ENCODE measurements around the gene VWCE. TPM values are rescaled to one million over a fixed set of nuclear protein-coding genes. Genes with fewer than 3 reads are reported as not detected.

VWCE gene
- polyA plus RNA-seq, 1 donor from 2014 or later, result 9.8 TPM

- H3K9ac ChIP-seq (ENCODE audit: low read length), result no peak overlapping the region
- no peaks in the 10 kb centered on the region for H3K27me3 ChIP-seq (ENCODE audit: insufficient read depth, low read depth, low read length)
- no peak overlapping the region for H2AFZ ChIP-seq (ENCODE audit: low read depth, low read length)
- no peak overlapping the region for H3K4me2 ChIP-seq (ENCODE audit: low read length)
- no peaks in the 10 kb centered on the region for H3K9me2 ChIP-seq (ENCODE audit: insufficient read depth, low read length)
- no peaks in the 10 kb centered on the region for H3K79me2 ChIP-seq (replicated peaks; ENCODE audit: insufficient read depth, low read length)
- no peaks in the 10 kb centered on the region for H3K9me3 ChIP-seq (ENCODE audit: low read length)
- H3K4me3 ChIP-seq (ENCODE audit: low read length), result no peak overlapping the region
- H4K20me1 ChIP-seq (ENCODE audit: insufficient read depth), result no peaks in the 10 kb centered on the region
- H3K36me3 ChIP-seq (ENCODE audit: insufficient read depth, low read length), result no peaks in the 10 kb centered on the region
- no peak overlapping the region for H3K27ac ChIP-seq (ENCODE audit: low read length)
- no peak for TF ChIP-seq SMC3 (conservative IDR thresholded peaks at IDR 0.05; ENCODE audit: poor library complexity)
- no peak for TF ChIP-seq POLR2AphosphoS5 (IDR thresholded peaks at IDR 0.05)
- TF ChIP-seq MXI1 (conservative IDR thresholded peaks at IDR 0.05; ENCODE audit: poor library complexity, severe bottlenecking), result no peak
- TF ChIP-seq RAD21 (conservative IDR thresholded peaks at IDR 0.05), result no peak
- TF ChIP-seq TAF1 (IDR thresholded peaks at IDR 0.05; ENCODE audit: low read depth), result no peak
- no peak for TF ChIP-seq EZH2 (IDR thresholded peaks at IDR 0.05; ENCODE audit: borderline replicate concordance, insufficient read depth, low read length, poor library complexity, severe bottlenecking)
- TF ChIP-seq EP300 (conservative IDR thresholded peaks at IDR 0.05; ENCODE audit: poor library complexity, severe bottlenecking), result no peak
- TF ChIP-seq, protein P1, sequence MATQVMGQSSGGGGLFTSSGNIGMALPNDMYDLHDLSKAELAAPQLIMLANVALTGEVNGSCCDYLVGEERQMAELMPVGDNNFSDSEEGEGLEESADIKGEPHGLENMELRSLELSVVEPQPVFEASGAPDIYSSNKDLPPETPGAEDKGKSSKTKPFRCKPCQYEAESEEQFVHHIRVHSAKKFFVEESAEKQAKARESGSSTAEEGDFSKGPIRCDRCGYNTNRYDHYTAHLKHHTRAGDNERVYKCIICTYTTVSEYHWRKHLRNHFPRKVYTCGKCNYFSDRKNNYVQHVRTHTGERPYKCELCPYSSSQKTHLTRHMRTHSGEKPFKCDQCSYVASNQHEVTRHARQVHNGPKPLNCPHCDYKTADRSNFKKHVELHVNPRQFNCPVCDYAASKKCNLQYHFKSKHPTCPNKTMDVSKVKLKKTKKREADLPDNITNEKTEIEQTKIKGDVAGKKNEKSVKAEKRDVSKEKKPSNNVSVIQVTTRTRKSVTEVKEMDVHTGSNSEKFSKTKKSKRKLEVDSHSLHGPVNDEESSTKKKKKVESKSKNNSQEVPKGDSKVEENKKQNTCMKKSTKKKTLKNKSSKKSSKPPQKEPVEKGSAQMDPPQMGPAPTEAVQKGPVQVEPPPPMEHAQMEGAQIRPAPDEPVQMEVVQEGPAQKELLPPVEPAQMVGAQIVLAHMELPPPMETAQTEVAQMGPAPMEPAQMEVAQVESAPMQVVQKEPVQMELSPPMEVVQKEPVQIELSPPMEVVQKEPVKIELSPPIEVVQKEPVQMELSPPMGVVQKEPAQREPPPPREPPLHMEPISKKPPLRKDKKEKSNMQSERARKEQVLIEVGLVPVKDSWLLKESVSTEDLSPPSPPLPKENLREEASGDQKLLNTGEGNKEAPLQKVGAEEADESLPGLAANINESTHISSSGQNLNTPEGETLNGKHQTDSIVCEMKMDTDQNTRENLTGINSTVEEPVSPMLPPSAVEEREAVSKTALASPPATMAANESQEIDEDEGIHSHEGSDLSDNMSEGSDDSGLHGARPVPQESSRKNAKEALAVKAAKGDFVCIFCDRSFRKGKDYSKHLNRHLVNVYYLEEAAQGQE (IDR thresholded peaks at IDR 0.05; ENCODE audit: borderline replicate concordance), result no peak
- TF ChIP-seq, protein P2, sequence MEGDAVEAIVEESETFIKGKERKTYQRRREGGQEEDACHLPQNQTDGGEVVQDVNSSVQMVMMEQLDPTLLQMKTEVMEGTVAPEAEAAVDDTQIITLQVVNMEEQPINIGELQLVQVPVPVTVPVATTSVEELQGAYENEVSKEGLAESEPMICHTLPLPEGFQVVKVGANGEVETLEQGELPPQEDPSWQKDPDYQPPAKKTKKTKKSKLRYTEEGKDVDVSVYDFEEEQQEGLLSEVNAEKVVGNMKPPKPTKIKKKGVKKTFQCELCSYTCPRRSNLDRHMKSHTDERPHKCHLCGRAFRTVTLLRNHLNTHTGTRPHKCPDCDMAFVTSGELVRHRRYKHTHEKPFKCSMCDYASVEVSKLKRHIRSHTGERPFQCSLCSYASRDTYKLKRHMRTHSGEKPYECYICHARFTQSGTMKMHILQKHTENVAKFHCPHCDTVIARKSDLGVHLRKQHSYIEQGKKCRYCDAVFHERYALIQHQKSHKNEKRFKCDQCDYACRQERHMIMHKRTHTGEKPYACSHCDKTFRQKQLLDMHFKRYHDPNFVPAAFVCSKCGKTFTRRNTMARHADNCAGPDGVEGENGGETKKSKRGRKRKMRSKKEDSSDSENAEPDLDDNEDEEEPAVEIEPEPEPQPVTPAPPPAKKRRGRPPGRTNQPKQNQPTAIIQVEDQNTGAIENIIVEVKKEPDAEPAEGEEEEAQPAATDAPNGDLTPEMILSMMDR (IDR thresholded peaks at IDR 0.05; ENCODE audit: poor library complexity, severe bottlenecking), result no peak
- H3F3A ChIP-seq (ENCODE audit: insufficient read depth, low read length, poor library complexity, severe bottlenecking), result no peaks in the 10 kb centered on the region
Observed at GRCh38 chr11:61342207-61342803, 47.2 kb upstream of the VWCE start.

- Histone ChIP-seq H3K27ac (ENCODE audit: low read length) (no peak overlapping the region), H3K4me2 (ENCODE audit: low read length) (no peak overlapping the region), H3K9ac (ENCODE audit: low read length) (no peak overlapping the region), H3K79me2 (replicated peaks; ENCODE audit: insufficient read depth, low read length) (no peaks in the 10 kb centered on the region), H3K9me2 (ENCODE audit: insufficient read depth, low read length) (no peaks in the 10 kb centered on the region), H2AFZ (ENCODE audit: low read depth, low read length) (no peak overlapping the region), H3K9me3 (ENCODE audit: low read length) (no peaks in the 10 kb centered on the region), H3F3A (ENCODE audit: insufficient read depth, low read length, poor library complexity, severe bottlenecking) (no peaks in the 10 kb centered on the region), H4K20me1 (ENCODE audit: insufficient read depth) (no peaks in the 10 kb centered on the region), H3K27me3 (ENCODE audit: insufficient read depth, low read depth, low read length) (no peaks in the 10 kb centered on the region), H3K4me3 (ENCODE audit: low read length) (no peak overlapping the region), H3K36me3 (ENCODE audit: insufficient read depth, low read length) (no peaks in the 10 kb centered on the region)
- TF ChIP-seq, protein P1 (IDR thresholded peaks at IDR 0.05; ENCODE audit: borderline replicate concordance), result no peak
- no peak for TF ChIP-seq RAD21 (conservative IDR thresholded peaks at IDR 0.05)
- TF ChIP-seq EP300 (conservative IDR thresholded peaks at IDR 0.05; ENCODE audit: poor library complexity, severe bottlenecking), result no peak
- TF ChIP-seq MXI1 (conservative IDR thresholded peaks at IDR 0.05; ENCODE audit: poor library complexity, severe bottlenecking), result no peak
- TF ChIP-seq SMC3 (conservative IDR thresholded peaks at IDR 0.05; ENCODE audit: poor library complexity), result no peak
- TF ChIP-seq POLR2AphosphoS5 (IDR thresholded peaks at IDR 0.05), result no peak
- TF ChIP-seq, protein P2 (IDR thresholded peaks at IDR 0.05; ENCODE audit: poor library complexity, severe bottlenecking), result no peak
- no peak for TF ChIP-seq TAF1 (IDR thresholded peaks at IDR 0.05; ENCODE audit: low read depth)
- no peak for TF ChIP-seq EZH2 (IDR thresholded peaks at IDR 0.05; ENCODE audit: borderline replicate concordance, insufficient read depth, low read length, poor library complexity, severe bottlenecking)
Observed at GRCh38 chr11:61341706-61342105, 46.6 kb upstream of the VWCE start.

Data from neural cell (in vitro differentiated cells).